B cell (primary cell): Measurements from ENCODE around the gene ZFP36L1. TPM values are rescaled to one million over a fixed set of nuclear protein-coding genes. Genes with fewer than 3 reads are reported as not detected.

Experiments used
- ATAC-seq: fragments of 200-7000 bp; cut with Tn5 transposase; one replicate; pipeline ENCODE4 v1.10.0; 2021; ENCODE audit warnings: low read depth, mild to moderate bottlenecking, moderate number of reproducible peaks, moderate library complexity
- CTCF ChIA-PET: fragments of 350-600 bp; sonication (Branson Sonifier 250); formaldehyde crosslinking; loops from one replicate; lab custom pipeline; 2021; ENCODE audit warnings: antibody characterized with exemption, inconsistent platforms; lab: Charles Lee
- POLR2A ChIA-PET: fragments of 350-600 bp; sonication (Branson Sonifier 250); formaldehyde crosslinking; loops from one replicate; lab custom pipeline; 2021; ENCODE audit warnings: antibody characterized with exemption; lab: Charles Lee
- DNase-seq: peaks from one replicate; pipeline ENCODE4 v3.0.0; 2013
- H2AFZ ChIP-seq: 2 replicates; pipeline ENCODE4 v1.6.1; 2012; ENCODE audit warnings: mild to moderate bottlenecking, low read depth, low read length; ENCODE audit not compliant: insufficient read depth, poor library complexity, severe bottlenecking
- H3K27ac ChIP-seq, 2 donors: 1 replicate in 1 of 2; 2 replicates in 1 of 2; pipeline ENCODE4 v1.5.1; 2012 to 2013; ENCODE audit warnings: low read length in 2 of 2, mild to moderate bottlenecking in 2 of 2, moderate library complexity in 1 of 2
- H3K27me3 ChIP-seq, 4 experiments: fragments of 200-600 bp in 1 of 4; sonication (generic) in 1 of 4; replicated peaks in 1 of 4; 1 replicate in 2 of 4; 2 replicates in 2 of 4; pipeline versions ENCODE4 v1.6.1 to v1.7.0; 2013 to 2016; ENCODE audit warnings: low read length in 3 of 4, mild to moderate bottlenecking in 2 of 4, mixed read lengths in 1 of 4, moderate library complexity in 1 of 4; ENCODE audit not compliant: insufficient read depth in 4 of 4, control insufficient read depth in 3 of 4; ENCODE audit errors: control extremely low read depth in 1 of 4
- H3K36me3 ChIP-seq, 2 experiments: replicated peaks in 1 of 2; 1 replicate in 1 of 2; 2 replicates in 1 of 2; pipeline versions ENCODE4 v1.6.1 to v1.7.1; 2013; ENCODE audit warnings: low read length in 1 of 2; ENCODE audit not compliant: insufficient read depth in 2 of 2, control insufficient read depth in 1 of 2; ENCODE audit errors: control extremely low read depth in 1 of 2, extremely low read depth in 1 of 2
- H3K4me1 ChIP-seq, 2 donors: fragments of 200-600 bp in 1 of 2; sonication (generic) in 1 of 2; 1 replicate in 1 of 2; 2 replicates in 1 of 2; pipeline versions ENCODE4 v1.5.1 to v1.6.1; 2013 to 2017; ENCODE audit warnings: low read length in 2 of 2; ENCODE audit not compliant: control insufficient read depth in 2 of 2, insufficient read depth in 2 of 2
- H3K4me2 ChIP-seq: replicated peaks from 2 replicates; pipeline ENCODE3; 2012; ENCODE audit warnings: mild to moderate bottlenecking, low read depth, low read length; ENCODE audit not compliant: poor library complexity, severe bottlenecking
- H3K4me3 ChIP-seq, 5 experiments: fragments of 200-600 bp in 1 of 5; sonication (generic) in 1 of 5; 1 replicate in 3 of 5; 2 replicates in 2 of 5; pipeline versions ENCODE4 v1.5.1 to v1.7.0; 2011 to 2016; ENCODE audit warnings: low read length in 4 of 5, mild to moderate bottlenecking in 4 of 5, low read depth in 2 of 5, control low read depth in 1 of 5, moderate library complexity in 1 of 5; ENCODE audit not compliant: insufficient read depth in 1 of 5; ENCODE audit errors: control extremely low read depth in 1 of 5, extremely low read depth in 1 of 5
- H3K79me2 ChIP-seq: fragments of 200-600 bp; sonication (generic); one replicate; pipeline ENCODE4 v1.6.0; 2016; ENCODE audit warnings: low read length; ENCODE audit not compliant: control insufficient read depth, insufficient read depth
- H3K9ac ChIP-seq: fragments of 200-600 bp; sonication (generic); 2 replicates; pipeline ENCODE4 v1.6.1; 2017; ENCODE audit warnings: mild to moderate bottlenecking, low read length, moderate library complexity
- H3K9me3 ChIP-seq, 3 donors: one replicate each; pipeline versions ENCODE4 v1.6.1 to v1.7.1; 2013; ENCODE audit warnings: low read length in 2 of 3; ENCODE audit not compliant: control insufficient read depth in 2 of 3, insufficient read depth in 1 of 3; ENCODE audit errors: control extremely low read depth in 1 of 3
- H4K20me1 ChIP-seq: 2 replicates; pipeline ENCODE4 v1.6.0; 2012; ENCODE audit warnings: mild to moderate bottlenecking, low read length; ENCODE audit not compliant: insufficient read depth, control insufficient read depth, poor library complexity, severe bottlenecking
- H3K27ac Mint-ChIP-seq: one replicate; pipeline ENCODE4 v1.8.0; 2021; ENCODE audit warnings: mixed read lengths
- H3K27me3 Mint-ChIP-seq: one replicate; pipeline ENCODE4 v1.8.0; 2021; ENCODE audit warnings: mixed read lengths
- H3K4me1 Mint-ChIP-seq: one replicate; pipeline ENCODE4 v1.8.0; 2021; ENCODE audit warnings: mixed read lengths
- H3K4me3 Mint-ChIP-seq: one replicate; pipeline ENCODE4 v1.8.0; 2021; ENCODE audit warnings: mixed read lengths
- H3K9me3 Mint-ChIP-seq: one replicate; pipeline ENCODE4 v1.8.0; 2022; ENCODE audit warnings: mixed read lengths; ENCODE audit not compliant: insufficient read depth
- EZH2 ChIP-seq: IDR thresholded peaks from 2 replicates; pipeline ENCODE4 v1.6.1; 2012; ENCODE audit warnings: borderline replicate concordance, low read depth, mild to moderate bottlenecking, moderate library complexity, low read length; ENCODE audit not compliant: insufficient read depth, poor library complexity, severe bottlenecking
- WGBS: methylation state at CpG from one replicate; pipeline ENCODE4 v1.1.5; 2013; ENCODE audit warnings: missing lambda C conversion rate; ENCODE audit not compliant: insufficient coverage; 5-methylcytosine and 5-hydroxymethylcytosine counted together
- intact Hi-C: fragments of 100-400 bp; cut with micrococcal nuclease; formaldehyde crosslinking; loops from one replicate; pipeline ENCODE4 v1.10.0; 2022
- polyA plus RNA-seq: library from polyadenylated mRNA; depleted of rRNA; stranded (reverse); fragments of >200 nt; gene quantifications from 2 replicates; pipeline ENCODE4 v1.2.3, GENCODE V29; 2012
- total RNA-seq, 2 donors: library from RNA; stranded (reverse); fragments of 120-200 nt in 1 of 2; gene quantifications; 1 replicate in 1 of 2; 2 replicates in 1 of 2; pipeline versions ENCODE4 v1.2.3 to v1.2.4, GENCODE V29; 2013 to 2022
- TF ChIP-seq, protein P1 (sequence below): fragments of 200-600 bp; IDR thresholded peaks from one replicate; pipeline ENCODE4 v1.8.0; 2022; ENCODE audit warnings: antibody characterized with exemption, mild to moderate bottlenecking

The ZFP36L1 gene
- total and polyA plus RNA-seq, 2 donors (not counting 1 experiment from before 2014, with no cell fraction given) = 572 to 983 TPM

DNA sequence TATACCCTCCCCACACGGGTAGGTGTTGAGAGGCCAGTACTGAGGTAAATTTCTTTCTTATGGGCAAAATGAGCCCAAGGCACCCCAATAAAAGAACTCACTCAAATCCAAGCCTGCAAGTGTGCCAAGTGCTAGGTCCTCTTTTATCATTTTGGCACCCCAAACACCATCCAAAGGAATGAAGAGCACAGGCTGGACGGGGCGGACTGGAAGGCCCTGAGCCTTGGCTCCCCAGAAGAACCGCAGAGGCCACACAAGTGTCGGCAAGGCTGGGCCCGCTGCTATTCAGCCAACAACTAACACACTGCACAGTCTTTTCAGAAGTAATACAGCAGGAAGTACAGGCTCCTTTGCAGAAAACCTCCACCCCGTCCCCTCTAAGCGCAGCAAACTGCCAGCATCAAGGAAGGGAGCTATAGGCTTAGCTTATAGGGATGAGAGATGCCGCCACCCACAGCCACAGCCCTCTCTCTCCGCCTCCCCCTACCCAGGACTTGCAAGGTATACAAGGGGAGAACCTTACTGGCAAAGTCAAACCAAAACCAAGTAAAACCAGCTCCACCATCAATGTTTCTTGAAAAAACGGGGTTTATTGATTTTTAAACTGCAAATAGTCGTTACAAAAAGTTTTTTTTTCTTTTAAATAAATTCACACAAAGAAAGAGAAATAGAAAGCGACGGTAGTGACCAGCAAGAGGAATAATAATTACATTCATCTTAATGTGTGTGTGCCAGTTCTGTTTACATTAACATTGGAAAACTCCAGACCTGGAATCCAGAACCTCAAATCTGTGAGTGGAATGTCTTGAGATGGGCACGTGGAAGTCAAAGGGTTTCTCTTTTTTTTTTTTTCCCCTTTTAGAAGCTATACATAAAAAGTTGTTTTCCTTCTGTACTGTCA lies 5.5 kb downstream of the ZFP36L1 start:
- Histone ChIP-seq H4K20me1 (peaks cover 63% of the 10 kb centered on the region), H3K4me1 (peaks cover 32 to 57% of the 10 kb centered on the region in 2 donors), H3K9ac (no peak overlapping the region), H3K27ac (peak overlapping the region; percentile 41 to 80), H3K4me2 (peak overlapping the region; percentile 95), H2AFZ (no peak overlapping the region), H3K36me3 (peaks cover 0 to 58% of the 10 kb centered on the region in 2 experiments), H3K79me2 (peaks cover 40% of the 10 kb centered on the region), H3K27me3 (no peaks in the 10 kb centered on the region), H3K9me3 (no peaks in the 10 kb centered on the region), H3K4me3 (no peak overlapping the region)
- Mint-ChIP-seq H3K27me3 (no peaks in the 10 kb centered on the region), H3K9me3 (no peaks in the 10 kb centered on the region), H3K4me3 (peak overlapping the region; percentile 71), H3K4me1 (peaks cover 56% of the 10 kb centered on the region), H3K27ac (peak overlapping the region; percentile 88)
- ChIA-PET CTCF (interaction anchor here (0.6 to 16.1 kb wide), 18 partner anchors 14 to 853 kb away, joined by 3 to 263 read pairs (median 6); no protein-coding TSS in a partner anchor), POLR2A (interaction anchor here (0.6 to 10.0 kb wide), 16 partner anchors 8 to 539 kb away, joined by 3 to 416 read pairs (median 4); no protein-coding TSS in a partner anchor)
- intact Hi-C loops = loop anchor here (5.0 kb wide), 2 partner anchors 155 to 275 kb away; no protein-coding TSS in a partner anchor
- ATAC-seq (no peak), DNase-seq (no peak)
- WGBS = 97% methylated on average over 4 of the region's 15 CpGs
- no peak for TF ChIP-seq EZH2
- TF ChIP-seq, protein P1, sequence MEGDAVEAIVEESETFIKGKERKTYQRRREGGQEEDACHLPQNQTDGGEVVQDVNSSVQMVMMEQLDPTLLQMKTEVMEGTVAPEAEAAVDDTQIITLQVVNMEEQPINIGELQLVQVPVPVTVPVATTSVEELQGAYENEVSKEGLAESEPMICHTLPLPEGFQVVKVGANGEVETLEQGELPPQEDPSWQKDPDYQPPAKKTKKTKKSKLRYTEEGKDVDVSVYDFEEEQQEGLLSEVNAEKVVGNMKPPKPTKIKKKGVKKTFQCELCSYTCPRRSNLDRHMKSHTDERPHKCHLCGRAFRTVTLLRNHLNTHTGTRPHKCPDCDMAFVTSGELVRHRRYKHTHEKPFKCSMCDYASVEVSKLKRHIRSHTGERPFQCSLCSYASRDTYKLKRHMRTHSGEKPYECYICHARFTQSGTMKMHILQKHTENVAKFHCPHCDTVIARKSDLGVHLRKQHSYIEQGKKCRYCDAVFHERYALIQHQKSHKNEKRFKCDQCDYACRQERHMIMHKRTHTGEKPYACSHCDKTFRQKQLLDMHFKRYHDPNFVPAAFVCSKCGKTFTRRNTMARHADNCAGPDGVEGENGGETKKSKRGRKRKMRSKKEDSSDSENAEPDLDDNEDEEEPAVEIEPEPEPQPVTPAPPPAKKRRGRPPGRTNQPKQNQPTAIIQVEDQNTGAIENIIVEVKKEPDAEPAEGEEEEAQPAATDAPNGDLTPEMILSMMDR = no peak
